ENCODE measurements around the gene RASGRF2.

RASGRF2 gene

DNA sequence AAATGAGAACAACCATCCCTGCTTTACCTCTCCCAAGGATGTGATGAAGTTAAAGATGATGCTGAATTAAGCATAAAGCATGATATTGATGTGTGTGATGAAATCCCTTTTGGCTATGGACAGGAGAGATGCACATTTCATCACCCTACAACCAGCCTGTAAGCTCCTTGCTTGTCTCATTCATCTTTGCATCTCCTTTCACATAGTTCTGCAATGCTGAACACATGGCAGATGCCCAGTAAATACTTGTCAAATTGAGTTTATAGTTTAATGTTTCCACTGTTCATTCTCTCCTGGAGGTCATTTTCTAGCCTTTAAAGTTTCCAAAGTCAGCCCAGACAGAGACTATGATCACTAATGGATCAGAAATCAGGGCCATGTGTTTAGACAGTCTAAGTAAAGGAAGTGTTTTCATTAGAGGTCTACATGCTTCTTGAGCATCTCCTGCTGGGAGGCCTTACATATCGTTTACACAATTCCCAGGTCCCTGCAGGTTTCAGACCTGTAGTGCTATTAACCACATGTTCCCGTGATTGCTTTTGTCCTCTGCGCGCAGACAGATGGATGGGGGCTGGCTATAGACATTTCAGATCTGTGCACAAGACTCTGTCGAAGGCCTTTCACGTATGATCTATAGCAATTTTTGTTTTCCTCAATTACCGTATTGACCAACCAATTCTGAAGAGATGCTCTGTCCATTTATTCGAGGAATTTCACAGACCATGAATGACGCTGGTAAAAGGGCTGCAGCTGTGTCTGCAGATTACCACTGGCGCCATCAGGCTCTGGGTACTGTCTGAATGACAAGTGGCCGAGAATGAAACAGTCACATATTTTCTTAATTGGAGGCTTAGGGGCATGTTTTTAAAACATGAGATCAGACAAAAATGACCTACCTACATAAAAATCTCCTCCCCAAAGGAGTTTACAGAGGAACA lies 223.9 kb downstream of the RASGRF2 start:
- Mint-ChIP-seq H3K27ac (no peak overlapping the region), H3K36me3 (ENCODE audit: low read depth) (no peaks in the 10 kb centered on the region), H3K27me3 (ENCODE audit: low read depth, poor library complexity) (peaks cover 8% of the 10 kb centered on the region), H3K4me3 (no peak overlapping the region), H3K9me3 (no peaks in the 10 kb centered on the region), H3K4me1 (peaks cover 16% of the 10 kb centered on the region)
- DNase-seq: no peak
- no peak for TF ChIP-seq CTCF (IDR thresholded peaks at IDR 0.05)

GRCh38 chr5:81184749-81185110 lies 224.6 kb downstream of the RASGRF2 start:
- Mint-ChIP-seq H3K4me1 (peaks cover 13% of the 10 kb centered on the region), H3K27me3 (ENCODE audit: low read depth, poor library complexity) (peaks cover 8% of the 10 kb centered on the region), H3K36me3 (ENCODE audit: low read depth) (no peaks in the 10 kb centered on the region), H3K4me3 (no peak overlapping the region), H3K27ac (no peak overlapping the region), H3K9me3 (no peaks in the 10 kb centered on the region)
- no peak for TF ChIP-seq CTCF (IDR thresholded peaks at IDR 0.05)
- DNase-seq: no peak

- H3K4me1 Mint-ChIP-seq: peaks cover 31% of the 10 kb centered on the region
- no peak overlapping the region for H3K4me3 Mint-ChIP-seq
- H3K27me3 Mint-ChIP-seq (ENCODE audit: low read depth, poor library complexity): peaks cover 8% of the 10 kb centered on the region
- H3K27ac Mint-ChIP-seq: no peak overlapping the region
- no peak for TF ChIP-seq CTCF (IDR thresholded peaks at IDR 0.05)
- H3K9me3 Mint-ChIP-seq: no peaks in the 10 kb centered on the region
- no peak for DNase-seq
- no peaks in the 10 kb centered on the region for H3K36me3 Mint-ChIP-seq (ENCODE audit: low read depth)
Observed at GRCh38 chr5:81187885-81188284, 227.7 kb downstream of the RASGRF2 start.

DNA sequence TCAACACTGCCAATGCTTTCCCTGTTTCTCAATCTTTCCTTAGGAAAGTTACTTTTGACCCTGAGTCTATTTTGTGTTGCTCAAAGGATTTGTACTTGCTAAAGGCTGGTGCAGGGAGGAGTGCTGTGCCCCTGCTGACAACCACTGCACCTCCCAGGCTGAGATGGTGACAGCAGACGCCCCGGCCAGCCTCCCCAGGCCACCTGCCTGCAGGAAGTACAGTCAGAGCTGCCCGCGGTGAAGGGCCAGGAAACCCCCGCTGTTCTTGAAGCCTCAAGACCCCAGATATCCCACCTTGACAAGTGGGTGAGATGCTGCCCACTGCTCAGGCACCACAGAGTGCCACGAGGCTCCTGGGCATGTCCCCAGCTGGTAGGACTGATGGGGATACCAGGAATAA lies 228.8 kb downstream of the RASGRF2 start:
- TF ChIP-seq CTCF (IDR thresholded peaks at IDR 0.05): no peak
- Mint-ChIP-seq H3K27ac (no peak overlapping the region), H3K4me3 (no peak overlapping the region), H3K27me3 (ENCODE audit: low read depth, poor library complexity) (peaks cover 8% of the 10 kb centered on the region), H3K36me3 (ENCODE audit: low read depth) (no peaks in the 10 kb centered on the region), H3K9me3 (no peaks in the 10 kb centered on the region), H3K4me1 (peaks cover 28% of the 10 kb centered on the region)
- no peak for DNase-seq

DNA sequence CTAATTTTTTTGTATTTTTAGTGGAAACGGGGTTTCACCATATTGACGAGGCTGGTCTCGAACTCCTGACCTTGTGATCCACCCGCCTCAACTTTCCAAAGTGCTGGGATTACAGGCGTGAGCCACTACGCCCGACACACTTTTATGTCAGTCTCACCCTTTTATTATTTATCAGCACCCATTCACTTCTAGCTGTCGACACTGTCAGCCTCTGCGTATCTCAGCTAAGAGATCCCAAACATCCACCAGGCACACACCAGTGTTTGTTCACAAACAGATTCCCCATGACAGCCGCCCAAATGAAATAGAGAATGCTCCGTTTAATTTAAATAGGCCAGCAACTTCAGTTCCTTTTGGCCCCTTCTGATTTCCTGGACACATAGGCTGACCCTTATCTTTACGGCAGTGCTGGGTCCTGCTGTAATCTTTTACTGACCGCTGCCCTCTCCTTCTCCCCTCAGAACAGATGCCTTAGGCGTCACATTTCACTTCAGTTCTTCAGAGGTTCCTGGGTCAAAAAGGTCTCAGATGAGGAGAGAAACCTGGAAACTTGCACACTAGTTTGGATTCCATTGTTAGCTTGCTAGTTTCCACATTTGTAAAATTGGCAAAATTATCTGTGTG lies 229.8 kb downstream of the RASGRF2 start:
- no peak for DNase-seq
- H3K4me3 Mint-ChIP-seq: no peak overlapping the region
- peaks cover 12% of the 10 kb centered on the region for H3K27me3 Mint-ChIP-seq (ENCODE audit: low read depth, poor library complexity)
- peak overlapping the region; percentile 17 for H3K27ac Mint-ChIP-seq
- no peak for TF ChIP-seq CTCF (IDR thresholded peaks at IDR 0.05)
- no peaks in the 10 kb centered on the region for H3K36me3 Mint-ChIP-seq (ENCODE audit: low read depth)
- peaks cover 32% of the 10 kb centered on the region for H3K4me1 Mint-ChIP-seq
- H3K9me3 Mint-ChIP-seq: no peaks in the 10 kb centered on the region

Measured in nephron progenitor cell (in vitro differentiated cells).